HUDEP-2 (cell line): ENCODE data around the gene PARP1.

Experiments used
- DNase-seq, 76 experiments: peaks; one replicate each; lab custom pipeline; 2025; ENCODE audit not compliant: unreplicated experiment in 76 of 76; lab: John Stamatoyannopoulos, UW

Gene PARP1

GRCh38 chr1:226318471-226318870 lies 89.4 kb downstream of the PARP1 start:
- DNase-seq, result no peak

DNA sequence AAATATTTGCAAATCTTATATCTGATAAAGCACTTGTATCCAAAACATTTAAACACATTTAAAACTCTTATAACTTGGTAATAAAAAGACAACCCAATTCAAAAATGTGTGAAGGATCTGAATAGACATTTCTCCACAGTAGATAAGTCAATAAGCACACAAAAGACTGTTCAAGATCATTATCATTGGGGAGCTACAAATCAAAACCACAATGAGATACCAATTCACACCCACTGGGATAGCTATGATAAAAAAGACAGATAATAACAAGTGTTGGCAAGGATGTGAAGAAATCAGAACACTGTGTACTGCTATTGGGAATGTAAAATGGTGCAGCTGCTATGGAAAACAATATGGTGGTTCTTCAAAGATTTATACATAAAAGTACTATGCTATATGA lies 93.8 kb downstream of the PARP1 start:
- no peak for DNase-seq

GRCh38 chr1:226312065-226312464 lies 95.8 kb downstream of the PARP1 start:
- DNase-seq, result no peak

GRCh38 chr1:226311376-226311775 lies 96.5 kb downstream of the PARP1 start:
- DNase-seq, result no peak
